Measurements from ENCODE around the gene LMBR1L. TPM values are rescaled to one million over a fixed set of nuclear protein-coding genes. Genes with fewer than 3 reads are reported as not detected.
"Not testable (repeated sequence)": the region's sequence is repeated elsewhere in the genome, so short reads cannot be mapped to it uniquely, and the experiment has no call there.

LMBR1L gene
- total RNA-seq, 1 donor from 2014 or later = 26.3 TPM

GRCh38 chr12:49127971-49128370 lies 17.3 kb upstream of the LMBR1L start:
- intact Hi-C loops (cut with DNase I); ATAC-seq; DNase-seq (ENCODE audit: missing footprints): not testable (repeated sequence)

GRCh38 chr12:49126852-49127763 lies 16.5 kb upstream of the LMBR1L start:
- ATAC-seq = no peak
- DNase-seq (ENCODE audit: missing footprints) = no peak
- intact Hi-C loops (cut with DNase I) = no loop called here

- intact Hi-C loops (cut with DNase I) = loop anchor here (1.0 kb wide), 2 partner anchors 33 to 58 kb away; no protein-coding TSS in a partner anchor
- no peak for DNase-seq (ENCODE audit: missing footprints)
- peak; percentile 54 for ATAC-seq
Measured at GRCh38 chr12:49121047-49121696, 10.5 kb upstream of the LMBR1L start.

- intact Hi-C loops (cut with DNase I) = no loop called here
- ATAC-seq = no peak
Measured at GRCh38 chr12:49111206-49111605, 559 bp upstream of the LMBR1L start.

GRCh38 chr12:49109641-49110463 lies 795 bp downstream of the LMBR1L start:
- ATAC-seq (no peak), DNase-seq (ENCODE audit: missing footprints) (peak; percentile 75)
- intact Hi-C loops (cut with DNase I) = no loop called here

More at GRCh38 chr12:49111206-49111605, 559 bp upstream of the LMBR1L start:
- no peak for DNase-seq (ENCODE audit: missing footprints)

- DNase-seq (ENCODE audit: missing footprints) (no peak), ATAC-seq (peak; percentile 54)
- intact Hi-C loops (cut with DNase I) = no loop called here
Measured at GRCh38 chr12:49108958-49109404, 1.7 kb downstream of the LMBR1L start.

GRCh38 chr12:49105504-49106084 lies 5.1 kb downstream of the LMBR1L start:
- DNase-seq (ENCODE audit: missing footprints) (no peak), ATAC-seq (no peak)
- intact Hi-C loops (cut with DNase I) = no loop called here

- no peak for ATAC-seq
- intact Hi-C loops (cut with DNase I) = no loop called here
- DNase-seq (ENCODE audit: missing footprints) = no peak
Measured at GRCh38 chr12:49104822-49105221, 5.8 kb downstream of the LMBR1L start.

GRCh38 chr12:49100380-49100779 lies 10.3 kb downstream of the LMBR1L start:
- DNase-seq (ENCODE audit: missing footprints) = no peak
- intact Hi-C loops (cut with DNase I) = no loop called here
- ATAC-seq = no peak

GRCh38 chr12:49098703-49099102 lies 11.9 kb downstream of the LMBR1L start:
- no peak for DNase-seq (ENCODE audit: missing footprints)
- ATAC-seq = no peak

GRCh38 chr12:49098035-49098451 lies 12.6 kb downstream of the LMBR1L start:
- DNase-seq (ENCODE audit: missing footprints) (no peak), ATAC-seq (no peak)
- intact Hi-C loops (cut with DNase I) = no loop called here

More at GRCh38 chr12:49098703-49099102, 11.9 kb downstream of the LMBR1L start:
- intact Hi-C loops (cut with DNase I) = no loop called here

GRCh38 chr12:49097381-49097780 lies 13.3 kb downstream of the LMBR1L start:
- intact Hi-C loops (cut with DNase I) = no loop called here
- ATAC-seq (no peak), DNase-seq (ENCODE audit: missing footprints) (no peak)

GRCh38 chr12:49094975-49095365 lies 15.7 kb downstream of the LMBR1L start:
- intact Hi-C loops (cut with DNase I) = no loop called here
- DNase-seq (ENCODE audit: missing footprints) = no peak
- no peak for ATAC-seq

GRCh38 chr12:49094160-49094974 lies 16.3 kb downstream of the LMBR1L start, which contains the start of gene DHH:
TSS of gene DHH (minus strand) at chr12:49094801. CDS start at chr12:49094512, 289 bp downstream.
- peak; percentile 26 for ATAC-seq
- intact Hi-C loops (cut with DNase I) = no loop called here
- DNase-seq (ENCODE audit: missing footprints) = no peak

- no peak for DNase-seq (ENCODE audit: missing footprints)
- ATAC-seq = no peak
- intact Hi-C loops (cut with DNase I) = no loop called here
Measured at GRCh38 chr12:49093792-49094159, 16.9 kb downstream of the LMBR1L start.

- DNase-seq (ENCODE audit: missing footprints) = no peak
- intact Hi-C loops (cut with DNase I) = no loop called here
- no peak for ATAC-seq
Measured at GRCh38 chr12:49092816-49093406, 17.7 kb downstream of the LMBR1L start.

GRCh38 chr12:49092086-49092815 lies 18.4 kb downstream of the LMBR1L start:
- DNase-seq (ENCODE audit: missing footprints) (no peak), ATAC-seq (no peak)
- intact Hi-C loops (cut with DNase I) = no loop called here

All from Right ventricle myocardium inferior (tissue), 1 donor.